ENCODE data around the gene SRL.

SRL gene

GRCh38 chr16:4216596-4216995 lies 25.3 kb downstream of the SRL start:
- ATAC-seq, result no peak
- no peak for TF ChIP-seq CSDC2 (CRISPR knock-in tag; IDR thresholded peaks at IDR 0.05)
- no peak for TF ChIP-seq ZNF8 (CRISPR knock-in tag; IDR thresholded peaks at IDR 0.05)
- TF ChIP-seq TSHZ2 (CRISPR knock-in tag; IDR thresholded peaks at IDR 0.05), result no peak
- no peak for TF ChIP-seq SNAI2 (CRISPR knock-in tag; IDR thresholded peaks at IDR 0.05)
- TF ChIP-seq ZFP3 (CRISPR knock-in tag; IDR thresholded peaks at IDR 0.05), result no peak
- no peak for TF ChIP-seq BACH2 (CRISPR knock-in tag; IDR thresholded peaks at IDR 0.05; ENCODE audit: borderline replicate concordance)
- TF ChIP-seq ISL1 (CRISPR knock-in tag; IDR thresholded peaks at IDR 0.05), result no peak
- no peak for TF ChIP-seq ZNF70 (CRISPR knock-in tag; IDR thresholded peaks at IDR 0.05)
- no peak for TF ChIP-seq ZNF565 (CRISPR knock-in tag; conservative IDR thresholded peaks at IDR 0.05; ENCODE audit: low read depth)
- TF ChIP-seq PPARA (CRISPR knock-in tag; IDR thresholded peaks at IDR 0.05; ENCODE audit: borderline replicate concordance), result no peak
- TF ChIP-seq CREB5 (CRISPR knock-in tag; IDR thresholded peaks at IDR 0.05; ENCODE audit: low read depth), result no peak
- no peak for TF ChIP-seq RARB (CRISPR knock-in tag; IDR thresholded peaks at IDR 0.05)
- no peak for TF ChIP-seq PATZ1 (CRISPR knock-in tag; IDR thresholded peaks at IDR 0.05; ENCODE audit: borderline replicate concordance)
- no peak for TF ChIP-seq TOX (CRISPR knock-in tag; IDR thresholded peaks at IDR 0.05; ENCODE audit: borderline replicate concordance)
- no peak for TF ChIP-seq ZFP30 (CRISPR knock-in tag; IDR thresholded peaks at IDR 0.05)
- no peak for TF ChIP-seq GLIS3 (CRISPR knock-in tag; IDR thresholded peaks at IDR 0.05)
- TF ChIP-seq POU6F1 (CRISPR knock-in tag; IDR thresholded peaks at IDR 0.05; ENCODE audit: borderline replicate concordance, low read depth), result no peak
- no peak for TF ChIP-seq ZC3H10 (CRISPR knock-in tag; IDR thresholded peaks at IDR 0.05)

- TF ChIP-seq TCF4 (CRISPR knock-in tag; IDR thresholded peaks at IDR 0.05; ENCODE audit: borderline replicate concordance) (no peak), ISL1 (CRISPR knock-in tag; IDR thresholded peaks at IDR 0.05) (no peak), TOX (CRISPR knock-in tag; IDR thresholded peaks at IDR 0.05; ENCODE audit: borderline replicate concordance) (no peak), ZFP3 (CRISPR knock-in tag; IDR thresholded peaks at IDR 0.05) (no peak), ZNF565 (CRISPR knock-in tag; conservative IDR thresholded peaks at IDR 0.05; ENCODE audit: low read depth) (no peak), ESRRG (CRISPR knock-in tag; IDR thresholded peaks at IDR 0.05) (no peak), PPARA (CRISPR knock-in tag; IDR thresholded peaks at IDR 0.05; ENCODE audit: borderline replicate concordance) (no peak), ZNF8 (CRISPR knock-in tag; IDR thresholded peaks at IDR 0.05) (no peak), ZC3H10 (CRISPR knock-in tag; IDR thresholded peaks at IDR 0.05) (no peak), SNAI2 (CRISPR knock-in tag; IDR thresholded peaks at IDR 0.05) (no peak)
- no peak for ATAC-seq
Measured at GRCh38 chr16:4215106-4215505, 26.8 kb downstream of the SRL start.

GRCh38 chr16:4214215-4214621 lies 27.7 kb downstream of the SRL start:
- ATAC-seq, result peak; percentile 96
- TF ChIP-seq ISL1 (CRISPR knock-in tag; IDR thresholded peaks at IDR 0.05), result no peak
- TF ChIP-seq TOX (CRISPR knock-in tag; IDR thresholded peaks at IDR 0.05; ENCODE audit: borderline replicate concordance), result no peak
- no peak for TF ChIP-seq ESRRG (CRISPR knock-in tag; IDR thresholded peaks at IDR 0.05)

- no peak for ATAC-seq
- no peak for TF ChIP-seq TOX (CRISPR knock-in tag; IDR thresholded peaks at IDR 0.05; ENCODE audit: borderline replicate concordance)
- no peak for TF ChIP-seq CREB5 (CRISPR knock-in tag; IDR thresholded peaks at IDR 0.05; ENCODE audit: low read depth)
- no peak for TF ChIP-seq TCF4 (CRISPR knock-in tag; IDR thresholded peaks at IDR 0.05; ENCODE audit: borderline replicate concordance)
- TF ChIP-seq PPARA (CRISPR knock-in tag; IDR thresholded peaks at IDR 0.05; ENCODE audit: borderline replicate concordance), result no peak
- no peak for TF ChIP-seq RARB (CRISPR knock-in tag; IDR thresholded peaks at IDR 0.05)
- no peak for TF ChIP-seq ISL1 (CRISPR knock-in tag; IDR thresholded peaks at IDR 0.05)
- no peak for TF ChIP-seq ARNTL (CRISPR knock-in tag; IDR thresholded peaks at IDR 0.05; ENCODE audit: borderline replicate concordance, low read depth)
- TF ChIP-seq GLIS3 (CRISPR knock-in tag; IDR thresholded peaks at IDR 0.05), result no peak
- no peak for TF ChIP-seq ZFP30 (CRISPR knock-in tag; IDR thresholded peaks at IDR 0.05)
- TF ChIP-seq PATZ1 (CRISPR knock-in tag; IDR thresholded peaks at IDR 0.05; ENCODE audit: borderline replicate concordance), result no peak
Measured at GRCh38 chr16:4213737-4214136, 28.1 kb downstream of the SRL start.

Measured in SK-N-SH treated with all-trans-retinoic acid at 6 μM for 48 hours (cell line).